GM19193 (cell line): ENCODE measurements around the gene SNRPN.

Experiments used
- POLR2A ChIP-seq: IDR thresholded peaks from 4 replicates; pipeline ENCODE4 v1.6.1; 2011; ENCODE audit not compliant: insufficient read depth, insufficient read length; ENCODE audit errors: extremely low read depth

Gene SNRPN

GRCh38 chr15:24954783-24955530, at the start of gene SNRPN, which contains the start of gene SNURF:
SNRPN (plus strand) TSS chr15:24954987; CDS start chr15:24974454, 19,467 bp downstream.
SNURF (plus strand) TSS chr15:24954987; CDS start chr15:24955049, 62 bp downstream.
- peak; percentile 83 for TF ChIP-seq POLR2A

- no peak for TF ChIP-seq POLR2A
Observed at GRCh38 chr15:24916305-24917009, 38.3 kb upstream of the SNRPN start.

GRCh38 chr15:24917431-24917830, 37.4 kb upstream of the SNRPN start:
- no peak for TF ChIP-seq POLR2A

DNA sequence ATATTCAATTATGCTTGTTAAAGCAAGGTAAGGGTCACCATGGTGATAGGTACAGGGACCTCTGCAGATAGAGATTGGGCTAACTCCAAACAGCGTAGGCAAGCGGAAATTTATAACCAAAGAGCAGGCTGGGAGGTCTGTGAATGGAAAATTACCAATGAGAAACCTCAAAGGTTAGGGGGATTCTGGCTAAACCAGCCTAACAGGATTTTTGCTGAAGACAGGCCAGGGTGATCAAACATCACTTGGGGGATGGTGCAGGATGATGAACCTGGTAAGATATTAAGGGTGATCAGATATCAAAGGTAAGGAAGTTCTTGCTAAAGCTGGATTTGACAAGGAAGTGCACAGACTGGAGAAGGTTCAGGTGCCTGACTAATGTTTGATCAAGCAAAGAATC, 35.3 kb upstream of the SNRPN start:
- TF ChIP-seq POLR2A, result no peak

DNA sequence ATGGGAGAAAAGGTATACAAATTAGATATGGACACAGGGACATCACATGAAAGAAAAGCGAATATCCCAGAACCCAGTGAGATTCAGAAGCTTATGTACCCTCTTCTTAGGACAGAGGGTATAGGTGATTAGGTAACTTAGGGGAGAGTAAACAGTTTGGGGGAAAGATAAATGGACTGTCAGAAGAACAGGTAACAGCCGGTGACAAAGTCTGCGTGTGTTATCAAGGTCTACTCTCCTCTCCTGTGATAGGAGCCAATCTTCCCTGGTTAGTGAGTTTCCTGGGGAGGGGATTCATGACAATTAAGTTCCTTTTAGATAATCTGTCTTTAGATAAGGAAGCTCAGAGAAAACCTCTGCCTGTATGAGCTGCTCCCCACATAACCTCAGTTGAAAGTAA, 30.6 kb upstream of the SNRPN start:
- no peak for TF ChIP-seq POLR2A

DNA sequence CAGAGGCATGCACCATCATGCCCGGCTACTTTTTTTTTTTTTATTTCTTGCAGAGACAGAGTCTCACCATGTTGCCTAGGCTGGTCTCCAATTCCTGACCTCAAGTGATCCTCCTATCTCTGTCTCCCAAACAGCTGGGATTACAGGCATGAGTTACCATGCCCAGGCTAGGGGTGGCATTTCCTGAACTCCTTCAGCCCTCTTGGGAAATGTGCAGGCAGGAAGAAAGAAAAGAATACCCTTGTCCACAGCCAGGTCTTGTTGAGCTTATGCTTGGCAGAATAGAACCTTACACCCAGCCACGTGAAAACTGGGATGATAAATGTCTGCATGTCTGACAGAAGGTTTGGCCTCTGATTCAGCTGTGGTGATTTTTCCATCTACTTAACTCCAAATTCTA, 30.2 kb upstream of the SNRPN start:
- no peak for TF ChIP-seq POLR2A

- no peak for TF ChIP-seq POLR2A
Observed at GRCh38 chr15:24933716-24934115, 21.1 kb upstream of the SNRPN start.

GRCh38 chr15:24940236-24940635, 14.6 kb upstream of the SNRPN start:
- no peak for TF ChIP-seq POLR2A

GRCh38 chr15:24943361-24943760, 11.4 kb upstream of the SNRPN start:
- TF ChIP-seq POLR2A, result no peak

GRCh38 chr15:24944954-24945353, 9.8 kb upstream of the SNRPN start:
- no peak for TF ChIP-seq POLR2A

DNA sequence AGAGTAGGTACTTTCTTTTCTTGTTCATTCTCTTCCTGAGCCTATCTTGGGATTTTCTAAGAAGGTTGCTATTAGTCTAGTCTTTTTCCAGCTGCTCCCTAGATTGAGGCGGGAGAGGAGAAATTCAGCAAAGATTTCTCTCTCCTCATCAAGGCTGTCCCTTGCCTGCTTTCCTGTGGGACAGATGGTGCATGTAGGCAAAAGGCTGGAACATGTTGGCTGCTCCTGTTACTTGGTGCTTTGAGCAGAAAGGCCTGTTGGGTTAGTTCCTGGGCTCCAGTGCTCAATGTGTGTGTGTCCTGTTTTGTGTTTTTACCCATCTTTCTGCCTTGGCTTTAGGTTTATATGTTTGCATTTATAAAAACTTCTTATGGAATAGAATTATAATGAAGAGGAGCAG, 9.1 kb upstream of the SNRPN start:
- no peak for TF ChIP-seq POLR2A

- no peak for TF ChIP-seq POLR2A
Observed at GRCh38 chr15:24948495-24948894, 6.3 kb upstream of the SNRPN start.

- TF ChIP-seq POLR2A, result no peak
Observed at GRCh38 chr15:24955531-24955921, 739 bp downstream of the SNRPN start.

DNA sequence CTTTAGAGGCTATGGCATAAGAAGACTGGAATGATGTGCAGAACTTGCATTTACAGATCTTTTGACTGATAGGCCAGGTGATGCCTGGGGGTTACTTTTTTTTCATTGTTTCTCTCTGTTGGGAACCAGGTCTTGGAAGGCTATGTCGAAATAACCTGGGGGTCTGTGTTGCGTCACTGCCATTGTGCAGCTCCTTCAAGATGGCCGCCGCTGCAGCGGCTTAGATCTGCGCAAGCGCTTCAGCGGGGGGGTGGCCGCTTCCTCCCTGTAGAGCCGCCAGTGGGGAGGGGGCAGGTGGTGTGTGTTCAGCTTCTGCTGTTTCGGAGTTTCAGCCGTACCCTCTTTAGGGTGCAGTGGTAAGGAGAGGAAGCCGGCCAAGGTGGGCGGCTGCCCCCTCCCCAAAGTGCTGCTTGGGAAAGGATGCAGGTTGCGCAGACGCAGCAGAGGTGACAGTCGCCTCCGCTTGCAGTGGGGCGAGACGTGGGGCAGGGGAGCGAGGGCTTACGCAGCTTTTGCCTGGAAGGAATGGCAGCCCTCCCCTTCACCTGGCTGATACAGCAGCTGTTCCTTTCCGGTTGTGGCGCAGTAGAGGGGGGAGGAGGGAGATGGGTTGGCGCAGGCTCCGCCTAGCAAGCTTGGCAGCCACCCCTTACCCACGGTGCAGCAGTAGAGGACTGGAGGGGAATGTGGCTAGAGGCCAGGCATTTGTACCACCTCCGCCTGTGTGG, 1.5 kb downstream of the SNRPN start:
- peak; percentile 51 for TF ChIP-seq POLR2A

GRCh38 chr15:24957691-24958090, 2.9 kb downstream of the SNRPN start:
- no peak for TF ChIP-seq POLR2A
